Stomach (tissue), 19 donors: ENCODE results near the gene GCK. TPM values are rescaled to one million over a fixed set of nuclear protein-coding genes. Genes with fewer than 3 reads are reported as not detected.

Source experiments
- DNase-seq, 2 donors: peaks; one replicate each; pipeline versions ENCODE4 v3.0.0 to v3.0.0-alpha.2; 2013 to 2019
- H3K27ac ChIP-seq, 5 donors: fragments of 200-600 bp in 4 of 5; sonication (generic) in 4 of 5; one replicate each; pipeline ENCODE4 v1.5.1; 2013 to 2019; ENCODE audit warnings: mild to moderate bottlenecking in 1 of 5, moderate library complexity in 1 of 5
- H3K27me3 ChIP-seq, 3 donors: fragments of 200-600 bp; sonication (generic); one replicate each; pipeline ENCODE4 v1.5.1; 2017 to 2019; ENCODE audit warnings: mixed run types in 1 of 3
- H3K36me3 ChIP-seq, 4 donors: fragments of 200-600 bp; sonication (generic); 1 replicate in 3 of 4; 2 replicates in 1 of 4; pipeline ENCODE4 v1.5.1; 2016 to 2019
- H3K4me1 ChIP-seq, 4 donors: fragments of 200-600 bp; sonication (generic); one replicate each; pipeline ENCODE4 v1.5.1; 2016 to 2019
- H3K4me3 ChIP-seq, 4 donors: fragments of 200-600 bp; sonication (generic) in 3 of 4; one replicate each; pipeline ENCODE4 v1.5.1; 2016 to 2019; ENCODE audit warnings: mild to moderate bottlenecking in 1 of 4
- H3K9me3 ChIP-seq, 4 donors: fragments of 200-600 bp; sonication (generic); one replicate each; pipeline ENCODE4 v1.5.1; 2016 to 2019
- EP300 ChIP-seq: sonication (generic); formaldehyde crosslinking; IDR thresholded peaks from one replicate; pipeline ENCODE4 v1.6.1; 2017; ENCODE audit warnings: antibody characterized with exemption
- POLR2A ChIP-seq, 4 donors: fragments of 450-650 bp; IDR thresholded peaks; one replicate each; pipeline ENCODE4 v1.6.1; 2016; ENCODE audit warnings: antibody characterized with exemption in 4 of 4, control low read depth in 2 of 4, mild to moderate bottlenecking in 1 of 4, moderate library complexity in 1 of 4
- POLR2AphosphoS5 ChIP-seq, 3 donors: sonication (generic); formaldehyde crosslinking; IDR thresholded peaks; one replicate each; pipeline ENCODE4 v1.6.1; 2016; ENCODE audit warnings: antibody characterized with exemption in 3 of 3
- WGBS, 5 donors: extraction: QIAGEN DNeasy Blood & Tissue Kit in 3 of 5; methylation state at CpG; one replicate each; pipeline versions ENCODE4 v1.1.5 to v1.1.7; 2013 to 2018; 5-methylcytosine and 5-hydroxymethylcytosine counted together
- intact Hi-C: fragments of 100-400 bp; cut with DNase I; formaldehyde crosslinking; loops from one replicate; pipeline ENCODE4 v1.15.1; 2023; ENCODE audit warnings: low total_unique reads
- long read RNA-seq, 10 donors: transcript quantifications; one replicate each; lab custom pipeline, GENCODE V29; 2026
- polyA plus RNA-seq, 3 donors: library from polyadenylated mRNA; stranded (reverse); fragments of 200-250 nt; gene quantifications; one replicate each; pipeline ENCODE4 v1.2.3, GENCODE V29; 2013
- total RNA-seq, 5 donors: library from RNA; depleted of rRNA; stranded (reverse); fragments of >200 nt; gene quantifications; one replicate each; pipeline versions ENCODE4 v1.1.0 to v1.2.3, GENCODE V29; 2014 to 2016
- TF ChIP-seq, protein P1 (sequence below), 7 experiments: fragments of 450-650 bp in 4 of 7; fragments of 200-600 bp in 3 of 7; sonication (generic) in 3 of 7; IDR thresholded peaks; one replicate each; pipeline ENCODE4 v1.5.1; 2016 to 2019; ENCODE audit warnings: antibody characterized with exemption in 7 of 7, control low read depth in 2 of 7, mild to moderate bottlenecking in 1 of 7
- donor health status: healthy with polysubstance abuse.
- donor health status: Bipolar disorder and iron deficiency.
- donor health status: healthy.

GCK gene
- total RNA-seq (under 1 TPM in 1 of 5 donors, not detected in 4; 0.55 TPM), polyA plus RNA-seq (1 to 10 TPM in 2 of 3 donors, under 1 TPM in 1; 0.80 to 1.9 (median 1.4) TPM)
- long read RNA-seq, donor 1, partial matches to known transcripts, result 0 of 1 reads
- long read RNA-seq, donor 1, other reads (novel, unspliced or antisense), result 0 of 1 reads
- long read RNA-seq, donor 2, partial matches to known transcripts, result 0 of 2 reads
- long read RNA-seq, donor 2, other reads (novel, unspliced or antisense), result 0 of 2 reads
- long read RNA-seq, donor 3, result 0 reads
- long read RNA-seq, donor 4, result 0 reads
- long read RNA-seq, donor 5, partial matches to known transcripts, result 0 of 1 reads
- long read RNA-seq, donor 5, other reads (novel, unspliced or antisense), result 0 of 1 reads
- long read RNA-seq, donor 6, partial matches to known transcripts, result 0 of 1 reads
- long read RNA-seq, donor 6, other reads (novel, unspliced or antisense), result 0 of 1 reads
- long read RNA-seq, donor 7, result 0 reads
- long read RNA-seq, donor 8, partial matches to known transcripts, result 0 of 1 reads
- long read RNA-seq, donor 8, other reads (novel, unspliced or antisense), result 0 of 1 reads
- long read RNA-seq, donor 9, partial matches to known transcripts, result 0 of 1 reads
- long read RNA-seq, donor 9, other reads (novel, unspliced or antisense), result 0 of 1 reads
- long read RNA-seq, donor 10, result 0 reads

DNA sequence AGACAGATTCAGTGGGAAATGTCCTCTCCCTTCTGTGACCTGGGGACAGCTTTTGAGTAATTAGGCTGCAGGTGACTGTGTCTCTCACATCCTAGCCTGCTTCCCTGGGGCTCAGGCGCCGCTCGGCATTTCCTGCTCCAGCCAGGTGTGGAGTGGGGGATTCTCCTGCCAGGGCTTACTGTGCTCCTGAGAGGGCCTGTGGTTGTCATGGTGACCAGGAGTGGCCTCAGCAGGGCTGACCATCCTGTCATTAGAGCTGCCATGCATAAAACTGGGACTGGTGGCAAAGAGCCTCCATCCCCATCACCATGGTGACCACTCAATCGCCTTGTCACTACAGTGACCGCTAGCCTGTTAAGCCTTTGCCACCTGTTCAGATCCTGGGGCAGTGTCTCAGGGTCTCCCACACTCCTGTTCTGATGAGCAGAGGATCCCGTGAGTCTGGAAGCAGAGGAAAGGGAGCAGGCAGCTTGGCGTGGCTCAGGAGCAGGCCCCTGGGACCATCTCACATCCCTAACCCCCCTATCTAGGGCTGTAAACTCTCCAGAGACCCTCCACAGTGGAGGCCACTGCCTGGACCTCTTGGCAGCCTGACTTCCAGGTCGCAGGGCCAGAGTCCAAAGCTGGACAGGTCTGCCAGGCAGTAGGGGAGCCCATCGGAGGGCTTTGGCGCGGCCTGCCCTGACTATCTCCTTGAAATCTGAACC is at the start of gene GCK:
TSS of gene GCK (minus strand) at position 154 of the 707 bp plus-strand sequence. CDS start 486 bp downstream, outside the sequence.
- H3K27ac ChIP-seq, result no peak within 1 kb of the TSS
- H3K4me1 ChIP-seq, result no peaks in the 10 kb centered on the region
- H3K4me3 ChIP-seq, result no peak within 1 kb of the TSS
- H3K9me3 ChIP-seq, result no peaks in the 10 kb centered on the region
- DNase-seq, result peak in 1 of 2 donors; percentile 71
- TF ChIP-seq POLR2A (IDR thresholded peaks at IDR 0.05) (no peak), POLR2AphosphoS5 (IDR thresholded peaks at IDR 0.05) (no peak), EP300 (no peak)
- TF ChIP-seq, protein P1, sequence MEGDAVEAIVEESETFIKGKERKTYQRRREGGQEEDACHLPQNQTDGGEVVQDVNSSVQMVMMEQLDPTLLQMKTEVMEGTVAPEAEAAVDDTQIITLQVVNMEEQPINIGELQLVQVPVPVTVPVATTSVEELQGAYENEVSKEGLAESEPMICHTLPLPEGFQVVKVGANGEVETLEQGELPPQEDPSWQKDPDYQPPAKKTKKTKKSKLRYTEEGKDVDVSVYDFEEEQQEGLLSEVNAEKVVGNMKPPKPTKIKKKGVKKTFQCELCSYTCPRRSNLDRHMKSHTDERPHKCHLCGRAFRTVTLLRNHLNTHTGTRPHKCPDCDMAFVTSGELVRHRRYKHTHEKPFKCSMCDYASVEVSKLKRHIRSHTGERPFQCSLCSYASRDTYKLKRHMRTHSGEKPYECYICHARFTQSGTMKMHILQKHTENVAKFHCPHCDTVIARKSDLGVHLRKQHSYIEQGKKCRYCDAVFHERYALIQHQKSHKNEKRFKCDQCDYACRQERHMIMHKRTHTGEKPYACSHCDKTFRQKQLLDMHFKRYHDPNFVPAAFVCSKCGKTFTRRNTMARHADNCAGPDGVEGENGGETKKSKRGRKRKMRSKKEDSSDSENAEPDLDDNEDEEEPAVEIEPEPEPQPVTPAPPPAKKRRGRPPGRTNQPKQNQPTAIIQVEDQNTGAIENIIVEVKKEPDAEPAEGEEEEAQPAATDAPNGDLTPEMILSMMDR (IDR thresholded peaks at IDR 0.05), result no peak
- H3K27me3 ChIP-seq, result peaks cover 0 to 24% (median 0%) of the 10 kb centered on the region in 3 donors
- 67 to 90% (median 81%) methylated on average over 7 to 11 of the region's 11 CpGs for WGBS, 5 donors
- H3K36me3 ChIP-seq, result no peaks in the 10 kb centered on the region
- intact Hi-C loops, result no loop called here

DNA sequence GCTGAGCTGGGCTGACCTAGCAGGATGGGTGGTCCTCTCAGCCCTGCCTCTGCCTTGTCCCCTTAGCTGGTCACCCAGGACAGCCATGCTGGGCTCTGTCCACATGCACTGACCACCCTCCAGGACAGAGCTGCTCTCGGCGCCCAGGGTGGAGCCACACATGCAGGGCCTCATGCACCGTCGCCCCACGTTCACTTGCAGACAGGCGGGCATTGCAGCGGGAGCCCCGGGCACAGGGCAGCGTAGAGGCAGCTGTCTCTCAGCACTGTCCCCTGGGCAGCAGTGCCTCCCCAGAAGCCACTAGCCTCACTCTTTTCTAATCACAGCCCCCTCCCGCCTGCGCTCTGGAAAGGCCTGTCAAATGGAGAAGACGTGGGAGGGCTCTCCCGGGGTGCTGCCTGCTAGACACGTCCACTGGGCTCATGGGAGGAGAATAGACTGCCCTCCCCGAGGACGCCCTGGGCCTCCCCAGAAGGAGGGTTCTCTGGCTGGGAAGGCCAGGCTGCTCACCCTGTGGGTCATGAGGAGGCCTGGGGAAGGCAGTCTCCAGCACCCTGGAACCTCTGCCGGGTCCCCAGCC is 49.0 kb upstream of the GCK start:
- no peaks in the 10 kb centered on the region for H3K9me3 ChIP-seq
- peaks cover 0 to 7% (median 4%) of the 10 kb centered on the region in 4 donors for H3K4me1 ChIP-seq
- no peak overlapping the region for H3K27ac ChIP-seq
- no peak for TF ChIP-seq POLR2A (IDR thresholded peaks at IDR 0.05)
- WGBS, 5 donors, result 73 to 88% (median 80%) methylated on average over 8 to 17 of the region's 17 CpGs
- intact Hi-C loops, result no loop called here
- H3K36me3 ChIP-seq, result no peaks in the 10 kb centered on the region
- no peak overlapping the region for H3K4me3 ChIP-seq
- peaks cover 0 to 15% (median 5%) of the 10 kb centered on the region in 3 donors for H3K27me3 ChIP-seq
- no peak for DNase-seq

DNA sequence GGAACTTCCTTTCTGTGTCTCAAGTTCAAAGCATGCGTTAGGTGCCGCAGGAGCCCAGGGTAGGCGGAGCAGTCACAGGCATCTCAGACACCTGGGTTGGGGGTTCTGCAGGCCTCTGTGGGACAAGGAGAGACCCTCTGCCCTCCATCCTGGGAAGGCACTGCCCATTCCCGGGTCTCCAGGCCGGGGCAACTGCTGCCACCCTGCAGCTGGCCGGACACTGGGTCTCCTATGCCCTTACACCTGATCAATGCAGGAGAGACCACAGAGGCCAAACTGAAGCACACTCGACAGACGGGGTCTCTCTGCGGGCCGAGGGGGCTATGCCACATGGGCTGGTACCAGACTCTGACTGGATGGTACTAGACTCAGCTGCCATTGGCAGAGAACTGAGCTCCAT is 48.5 kb upstream of the GCK start:
- WGBS, 5 donors, result 75 to 90% (median 85%) methylated on average over 9 to 10 of the region's 10 CpGs
- intact Hi-C loops, result no loop called here
- no peaks in the 10 kb centered on the region for H3K9me3 ChIP-seq
- TF ChIP-seq POLR2AphosphoS5 (IDR thresholded peaks at IDR 0.05) (no peak), EP300 (no peak), POLR2A (IDR thresholded peaks at IDR 0.05) (no peak)
- TF ChIP-seq, protein P1 (IDR thresholded peaks at IDR 0.05), result no peak
- peaks cover 0 to 7% (median 4%) of the 10 kb centered on the region in 4 donors for H3K4me1 ChIP-seq
- no peak for DNase-seq
- H3K27ac ChIP-seq, result no peak overlapping the region
- no peaks in the 10 kb centered on the region for H3K36me3 ChIP-seq
- H3K4me3 ChIP-seq, result no peak overlapping the region
- H3K27me3 ChIP-seq, result peaks cover 0 to 20% (median 5%) of the 10 kb centered on the region in 3 donors

DNA sequence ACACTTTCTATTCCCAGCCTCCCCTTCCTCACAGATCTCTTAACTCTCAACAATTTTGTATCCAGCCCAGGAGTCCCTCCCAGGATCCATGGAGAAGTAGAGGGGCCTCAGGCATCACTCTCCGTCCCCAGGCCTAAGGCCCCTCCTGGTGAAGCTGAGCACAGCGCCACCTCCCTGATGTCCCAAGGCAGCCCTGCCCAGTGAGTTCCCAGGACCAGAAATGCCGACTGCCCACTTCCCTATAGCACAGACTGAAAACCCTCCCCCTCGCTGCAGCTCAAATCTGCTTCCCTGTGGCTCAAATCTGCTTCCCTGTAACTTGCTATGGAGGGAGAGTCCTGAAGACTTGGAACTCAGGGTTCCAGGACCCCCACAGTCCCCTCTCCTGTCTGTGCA is 47.1 kb upstream of the GCK start:
- DNase-seq, result no peak
- H3K36me3 ChIP-seq, result no peaks in the 10 kb centered on the region
- H3K27me3 ChIP-seq, result peaks cover 0 to 20% (median 5%) of the 10 kb centered on the region in 3 donors
- H3K27ac ChIP-seq, result no peak overlapping the region
- WGBS, 5 donors, result 42 to 58% (median 50%) methylated on average over 3 to 4 of the region's 4 CpGs
- intact Hi-C loops, result no loop called here
- H3K9me3 ChIP-seq, result no peaks in the 10 kb centered on the region
- TF ChIP-seq, protein P1 (IDR thresholded peaks at IDR 0.05), result no peak
- TF ChIP-seq POLR2AphosphoS5 (IDR thresholded peaks at IDR 0.05) (no peak), EP300 (no peak), POLR2A (IDR thresholded peaks at IDR 0.05) (no peak)
- peaks cover 0 to 5% (median 4%) of the 10 kb centered on the region in 4 donors for H3K4me1 ChIP-seq
- H3K4me3 ChIP-seq, result no peak overlapping the region
